ENCODE data around the gene DUSP16.
"Not testable (repeated sequence)": the region's sequence is repeated elsewhere in the genome, so short reads cannot be mapped to it uniquely, and the experiment has no call there.

DUSP16 gene

DNA sequence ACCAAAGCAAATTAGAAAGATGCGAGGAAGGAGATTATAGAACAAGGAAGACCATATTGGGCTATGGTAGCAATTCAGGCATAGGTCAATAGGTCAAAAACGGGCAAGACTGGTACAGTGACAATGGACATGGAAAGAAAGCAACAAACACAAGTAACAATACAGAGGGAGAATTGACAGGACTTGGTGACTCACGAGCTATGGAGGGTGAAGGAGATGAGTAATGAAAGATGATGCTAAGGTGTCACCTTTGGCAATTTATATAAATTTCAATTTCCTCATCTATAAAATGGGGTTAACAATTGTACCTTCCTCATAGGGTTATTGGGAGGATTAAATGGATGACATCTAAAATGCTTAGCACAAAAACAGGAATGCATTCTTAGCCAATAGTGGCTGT, 15.1 kb upstream of the DUSP16 start:
- TF ChIP-seq, protein P1, sequence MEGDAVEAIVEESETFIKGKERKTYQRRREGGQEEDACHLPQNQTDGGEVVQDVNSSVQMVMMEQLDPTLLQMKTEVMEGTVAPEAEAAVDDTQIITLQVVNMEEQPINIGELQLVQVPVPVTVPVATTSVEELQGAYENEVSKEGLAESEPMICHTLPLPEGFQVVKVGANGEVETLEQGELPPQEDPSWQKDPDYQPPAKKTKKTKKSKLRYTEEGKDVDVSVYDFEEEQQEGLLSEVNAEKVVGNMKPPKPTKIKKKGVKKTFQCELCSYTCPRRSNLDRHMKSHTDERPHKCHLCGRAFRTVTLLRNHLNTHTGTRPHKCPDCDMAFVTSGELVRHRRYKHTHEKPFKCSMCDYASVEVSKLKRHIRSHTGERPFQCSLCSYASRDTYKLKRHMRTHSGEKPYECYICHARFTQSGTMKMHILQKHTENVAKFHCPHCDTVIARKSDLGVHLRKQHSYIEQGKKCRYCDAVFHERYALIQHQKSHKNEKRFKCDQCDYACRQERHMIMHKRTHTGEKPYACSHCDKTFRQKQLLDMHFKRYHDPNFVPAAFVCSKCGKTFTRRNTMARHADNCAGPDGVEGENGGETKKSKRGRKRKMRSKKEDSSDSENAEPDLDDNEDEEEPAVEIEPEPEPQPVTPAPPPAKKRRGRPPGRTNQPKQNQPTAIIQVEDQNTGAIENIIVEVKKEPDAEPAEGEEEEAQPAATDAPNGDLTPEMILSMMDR (IDR thresholded peaks at IDR 0.05; ENCODE audit: low read depth, low read length): no peak
- Histone ChIP-seq H3K27ac (no peak overlapping the region), H3K27me3 (ENCODE audit: insufficient read depth, low read depth, severe bottlenecking) (no peaks in the 10 kb centered on the region), H3K9me3 (ENCODE audit: severe bottlenecking) (no peaks in the 10 kb centered on the region), H3K4me3 (ENCODE audit: low read depth, low read length) (no peak overlapping the region), H3K36me3 (no peaks in the 10 kb centered on the region)
- DNase-seq: no peak

DNA sequence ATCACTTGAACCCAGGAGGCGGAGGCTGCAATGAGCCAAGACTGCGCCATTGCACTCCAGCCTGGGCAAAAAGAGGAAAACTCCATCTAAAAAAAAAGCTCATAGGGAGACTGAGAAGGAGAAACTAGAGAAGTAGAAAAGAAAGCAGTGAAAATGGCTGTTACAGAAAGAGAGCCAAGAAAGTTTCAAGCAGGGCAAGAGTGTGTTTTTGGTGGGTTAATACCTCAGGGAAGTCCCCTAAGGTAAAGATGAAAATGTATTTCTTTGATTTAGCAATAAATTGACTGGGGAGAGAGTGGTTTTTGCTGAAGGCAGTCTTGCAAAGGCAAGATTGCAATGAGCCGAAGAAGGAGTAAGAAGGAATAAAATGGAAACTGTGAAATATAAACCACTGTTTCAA, 10.0 kb upstream of the DUSP16 start:
- TF ChIP-seq, protein P1 (IDR thresholded peaks at IDR 0.05; ENCODE audit: low read depth, low read length): no peak
- Histone ChIP-seq H3K36me3 (no peaks in the 10 kb centered on the region), H3K9me3 (ENCODE audit: severe bottlenecking) (no peaks in the 10 kb centered on the region), H3K4me3 (ENCODE audit: low read depth, low read length) (no peak overlapping the region), H3K27me3 (ENCODE audit: insufficient read depth, low read depth, severe bottlenecking) (no peaks in the 10 kb centered on the region), H3K27ac (no peak overlapping the region)
- no peak for DNase-seq

DNA sequence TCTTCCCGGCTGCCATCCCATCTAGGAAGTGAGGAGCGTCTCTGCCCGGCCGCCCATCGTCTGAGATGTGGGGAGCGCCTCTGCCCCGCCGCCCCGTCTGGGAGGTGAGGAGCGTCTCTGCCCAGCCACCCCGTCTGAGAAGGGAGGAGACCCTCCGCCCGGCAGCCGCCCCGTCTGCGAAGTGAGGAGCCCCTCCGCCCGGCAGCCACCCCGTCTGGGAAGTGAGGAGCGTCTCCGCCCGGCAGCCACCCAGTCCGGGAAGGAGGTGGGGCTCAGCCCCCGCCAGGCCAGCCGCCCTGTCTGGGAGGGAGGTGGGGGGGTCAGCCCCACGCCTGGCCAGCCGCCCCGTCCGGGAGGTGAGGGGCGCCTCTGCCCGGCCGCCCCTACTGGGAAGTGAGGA, 3.3 kb upstream of the DUSP16 start:
- not testable (repeated sequence) for H3K27me3 ChIP-seq (ENCODE audit: insufficient read depth, low read depth, severe bottlenecking); H3K9me3 ChIP-seq (ENCODE audit: severe bottlenecking); DNase-seq; H3K4me3 ChIP-seq (ENCODE audit: low read depth, low read length); H3K36me3 ChIP-seq; H3K27ac ChIP-seq

DNA sequence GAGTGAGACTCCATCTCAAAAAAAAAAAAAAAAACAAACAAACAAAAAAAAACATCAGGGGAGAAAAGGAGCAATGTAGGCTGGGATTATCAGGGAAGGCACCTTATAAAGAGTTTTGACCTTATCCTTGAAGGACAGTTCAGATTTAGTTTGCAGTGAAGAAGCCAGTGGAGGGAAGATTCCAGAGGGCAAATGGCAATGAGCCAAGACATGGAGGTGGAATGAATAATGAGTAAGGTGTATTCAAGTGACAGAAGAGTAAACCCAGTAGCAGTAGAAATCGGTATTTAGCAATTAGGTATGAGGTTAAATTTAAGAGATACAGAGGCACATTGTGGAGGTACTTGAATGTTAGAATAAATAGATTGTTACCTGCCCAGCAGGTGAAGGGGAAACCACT, 2.2 kb upstream of the DUSP16 start:
- H3K4me3 ChIP-seq (ENCODE audit: low read depth, low read length): no peak overlapping the region
- no peaks in the 10 kb centered on the region for H3K27me3 ChIP-seq (ENCODE audit: insufficient read depth, low read depth, severe bottlenecking)
- TF ChIP-seq, protein P1 (IDR thresholded peaks at IDR 0.05; ENCODE audit: low read depth, low read length): no peak
- H3K9me3 ChIP-seq (ENCODE audit: severe bottlenecking): peaks cover 5% of the 10 kb centered on the region
- DNase-seq: no peak
- no peak overlapping the region for H3K27ac ChIP-seq
- H3K36me3 ChIP-seq: no peaks in the 10 kb centered on the region

DNA sequence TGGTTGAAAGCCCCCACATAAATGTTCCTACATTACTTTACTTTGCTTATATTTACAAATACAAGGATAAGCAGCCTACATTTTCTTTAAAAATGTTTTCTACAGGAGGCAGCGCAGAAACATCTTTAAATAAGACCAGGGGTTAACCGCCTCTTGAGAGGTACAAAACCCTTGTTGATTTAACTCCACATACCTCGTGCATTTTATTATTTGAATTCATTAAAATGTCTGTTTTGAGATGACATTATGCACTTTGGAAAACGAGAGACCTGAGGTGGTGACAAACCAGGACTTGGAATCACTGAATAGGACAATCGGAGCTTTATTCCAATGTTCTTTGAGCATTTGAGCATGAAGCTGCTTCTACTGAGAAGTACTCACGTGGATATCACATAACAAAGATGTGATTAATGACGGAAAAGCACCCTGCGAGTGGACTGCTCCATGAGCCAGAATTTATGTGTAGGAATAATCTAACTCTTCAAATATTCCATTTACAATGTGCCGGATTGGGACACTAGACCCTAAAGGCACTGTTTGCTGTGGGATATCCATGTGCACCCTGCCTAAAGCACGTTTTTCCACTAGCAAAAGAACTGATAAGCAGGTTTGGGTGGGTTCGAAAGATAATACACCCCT, 746 bp upstream of the DUSP16 start:
- TF ChIP-seq, protein P1 (IDR thresholded peaks at IDR 0.05; ENCODE audit: low read depth, low read length): no peak
- Histone ChIP-seq H3K27ac (peak overlapping the region; percentile 81), H3K27me3 (ENCODE audit: insufficient read depth, low read depth, severe bottlenecking) (no peaks in the 10 kb centered on the region), H3K9me3 (ENCODE audit: severe bottlenecking) (peaks cover 5% of the 10 kb centered on the region), H3K4me3 (ENCODE audit: low read depth, low read length) (peak overlapping the region; percentile 76), H3K36me3 (no peaks in the 10 kb centered on the region)
- no peak for DNase-seq

DNA sequence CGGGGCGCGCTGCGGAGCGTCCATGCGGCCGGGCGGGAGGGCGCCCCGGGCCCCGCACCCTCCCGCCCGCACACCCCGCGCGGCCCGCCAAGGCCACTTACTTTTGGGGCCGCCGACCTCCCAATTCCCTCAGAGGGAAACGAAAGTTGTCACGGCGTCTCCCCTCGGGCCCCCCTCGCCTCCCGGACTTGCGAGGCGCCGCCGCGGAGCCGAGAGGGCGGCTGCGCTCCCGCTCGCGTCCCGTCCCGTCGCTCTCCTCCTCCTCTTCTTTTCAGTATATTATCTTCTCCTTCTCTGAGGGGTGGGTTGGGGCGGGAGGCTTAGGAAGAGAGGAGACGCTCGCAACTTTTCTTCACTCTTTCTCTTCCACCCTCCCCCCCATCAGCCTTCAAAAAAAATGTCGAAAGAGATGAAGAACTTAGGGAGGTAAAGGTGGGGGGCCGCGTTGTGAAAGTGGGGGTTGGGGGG, 613 bp downstream of the DUSP16 start:
- peak overlapping the region; percentile 76 for H3K4me3 ChIP-seq (ENCODE audit: low read depth, low read length)
- peak overlapping the region; percentile 93 for H3K27ac ChIP-seq
- DNase-seq: peak; percentile 13
- peaks cover 5% of the 10 kb centered on the region for H3K9me3 ChIP-seq (ENCODE audit: severe bottlenecking)
- H3K36me3 ChIP-seq: no peaks in the 10 kb centered on the region
- TF ChIP-seq, protein P1 (IDR thresholded peaks at IDR 0.05; ENCODE audit: low read depth, low read length): no peak
- H3K27me3 ChIP-seq (ENCODE audit: insufficient read depth, low read depth, severe bottlenecking): no peaks in the 10 kb centered on the region

Measured in WERI-Rb-1 (cell line).